Sigmoid colon (tissue), 4 donors: ENCODE data around the gene PCBP3.

ENCODE experiments used
- CTCF ChIP-seq, 4 experiments: fragments of 450-650 bp in 3 of 4; fragments of 200-600 bp in 1 of 4; IDR thresholded peaks; one replicate each; pipeline ENCODE4 v1.5.1; 2016 to 2019; ENCODE audit warnings: antibody characterized with exemption in 4 of 4, mild to moderate bottlenecking in 3 of 4, moderate library complexity in 2 of 4
- EP300 ChIP-seq, 4 donors: sonication (generic); formaldehyde crosslinking; IDR thresholded peaks; one replicate each; pipeline ENCODE4 v1.6.1; 2017; ENCODE audit warnings: antibody characterized with exemption in 4 of 4
- POLR2A ChIP-seq, 2 donors: fragments of 450-650 bp; IDR thresholded peaks; one replicate each; pipeline ENCODE4 v1.6.1; 2016; ENCODE audit warnings: antibody characterized with exemption in 2 of 2, mild to moderate bottlenecking in 2 of 2, moderate library complexity in 2 of 2
- POLR2AphosphoS5 ChIP-seq, 4 donors: sonication (generic); formaldehyde crosslinking; IDR thresholded peaks; one replicate each; pipeline ENCODE4 v1.6.1; 2017; ENCODE audit warnings: antibody characterized with exemption in 4 of 4

DNA sequence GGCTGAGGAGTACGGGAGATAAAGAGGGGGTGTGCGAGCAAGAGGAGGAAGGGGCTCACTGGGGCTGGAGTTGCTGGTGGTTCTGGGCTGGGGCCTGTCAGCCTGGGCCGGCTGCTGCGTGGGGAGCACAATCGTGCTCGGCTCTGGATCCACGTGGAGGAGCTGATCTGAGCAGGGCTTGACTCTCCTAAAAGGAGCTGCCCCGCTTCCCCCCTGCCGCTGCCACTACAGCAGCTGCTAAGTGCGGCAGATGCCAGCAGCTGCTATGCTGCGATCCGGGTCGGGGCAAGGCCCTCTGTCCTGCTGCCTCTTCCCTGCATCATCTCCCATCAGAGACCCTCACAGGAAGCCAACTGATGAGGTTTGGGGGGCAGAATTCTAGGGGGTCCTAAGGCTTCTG, 165.9 kb downstream of the PCBP3 start:
- TF ChIP-seq CTCF (IDR thresholded peaks at IDR 0.05) (no peak), POLR2AphosphoS5 (IDR thresholded peaks at IDR 0.05) (no peak), POLR2A (IDR thresholded peaks at IDR 0.05) (no peak), EP300 (IDR thresholded peaks at IDR 0.05) (no peak)
